ENCODE data around the gene CSE1L. TPM values are rescaled to one million over a fixed set of nuclear protein-coding genes. Genes with fewer than 3 reads are reported as not detected.

Gene CSE1L
- total and polyA plus RNA-seq, 2 experiments from 2014 or later = 163 to 326 TPM

DNA sequence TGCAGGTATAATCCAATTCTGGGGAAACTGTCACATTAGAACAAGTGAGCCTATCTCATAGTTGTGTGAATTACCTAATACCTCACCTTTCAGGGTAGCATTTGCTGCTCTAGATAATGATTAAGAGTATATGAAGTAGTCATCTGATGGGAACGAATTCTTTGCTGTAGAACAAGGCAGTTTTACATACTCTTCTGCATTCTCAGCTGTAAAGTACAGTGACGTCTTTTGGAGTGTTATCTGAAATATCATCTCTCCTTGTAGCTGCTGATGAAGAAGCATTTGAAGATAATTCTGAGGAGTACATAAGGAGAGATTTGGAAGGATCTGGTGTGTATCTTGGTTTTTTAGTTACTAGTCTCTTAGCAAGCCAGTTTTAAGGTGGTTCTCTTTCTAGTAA is 28.4 kb downstream of the CSE1L start:
- ATAC-seq = no peak
- Histone ChIP-seq H3K27me3 (ENCODE audit: insufficient read depth) (no peaks in the 10 kb centered on the region), H3K79me2 (replicated peaks; ENCODE audit: insufficient read depth) (peaks cover 35% of the 10 kb centered on the region), H3K4me1 (ENCODE audit: insufficient read depth) (no peaks in the 10 kb centered on the region), H2AFZ (no peak overlapping the region), H3K36me3 (ENCODE audit: insufficient read depth) (peaks cover 87% of the 10 kb centered on the region), H3K4me3 (no peak overlapping the region), H3K9me2 (ENCODE audit: insufficient read depth) (no peaks in the 10 kb centered on the region), H3K27ac (ENCODE audit: low read depth) (no peak overlapping the region), H4K20me1 (replicated peaks; ENCODE audit: insufficient read depth) (peaks cover 26% of the 10 kb centered on the region; the same call in 1 of the 2 replicates), H3F3A (replicated peaks; ENCODE audit: low read depth) (peaks cover 11% of the 10 kb centered on the region; the same call in 1 of the 2 replicates), H3K4me2 (no peak overlapping the region)
- Mint-ChIP-seq H3K36me3 (ENCODE audit: low read depth) (peaks cover 96% of the 10 kb centered on the region), H3K27me3 (ENCODE audit: insufficient read depth, low read depth, poor library complexity) (no peaks in the 10 kb centered on the region), H3K9me3 (no peaks in the 10 kb centered on the region), H3K4me3 (no peak overlapping the region), H3K4me1 (no peaks in the 10 kb centered on the region), H3K27ac (no peak overlapping the region)
- TF ChIP-seq, protein P1, sequence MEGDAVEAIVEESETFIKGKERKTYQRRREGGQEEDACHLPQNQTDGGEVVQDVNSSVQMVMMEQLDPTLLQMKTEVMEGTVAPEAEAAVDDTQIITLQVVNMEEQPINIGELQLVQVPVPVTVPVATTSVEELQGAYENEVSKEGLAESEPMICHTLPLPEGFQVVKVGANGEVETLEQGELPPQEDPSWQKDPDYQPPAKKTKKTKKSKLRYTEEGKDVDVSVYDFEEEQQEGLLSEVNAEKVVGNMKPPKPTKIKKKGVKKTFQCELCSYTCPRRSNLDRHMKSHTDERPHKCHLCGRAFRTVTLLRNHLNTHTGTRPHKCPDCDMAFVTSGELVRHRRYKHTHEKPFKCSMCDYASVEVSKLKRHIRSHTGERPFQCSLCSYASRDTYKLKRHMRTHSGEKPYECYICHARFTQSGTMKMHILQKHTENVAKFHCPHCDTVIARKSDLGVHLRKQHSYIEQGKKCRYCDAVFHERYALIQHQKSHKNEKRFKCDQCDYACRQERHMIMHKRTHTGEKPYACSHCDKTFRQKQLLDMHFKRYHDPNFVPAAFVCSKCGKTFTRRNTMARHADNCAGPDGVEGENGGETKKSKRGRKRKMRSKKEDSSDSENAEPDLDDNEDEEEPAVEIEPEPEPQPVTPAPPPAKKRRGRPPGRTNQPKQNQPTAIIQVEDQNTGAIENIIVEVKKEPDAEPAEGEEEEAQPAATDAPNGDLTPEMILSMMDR (conservative IDR thresholded peaks at IDR 0.05; ENCODE audit: low read depth in 2 of 2) = no peak
- TF ChIP-seq NANOG (IDR thresholded peaks at IDR 0.05; ENCODE audit: borderline replicate concordance) (no peak), ZNF331 (CRISPR knock-in tag; IDR thresholded peaks at IDR 0.05; ENCODE audit: low read depth) (no peak), EZH2 (IDR thresholded peaks at IDR 0.05; ENCODE audit: low read depth, unreplicated experiment) (no peak), CREB1 (CRISPR knock-in tag; IDR thresholded peaks at IDR 0.05; ENCODE audit: low read depth) (no peak), EZH2phosphoT487 (IDR thresholded peaks at IDR 0.05; ENCODE audit: unreplicated experiment) (no peak), JUNB (IDR thresholded peaks at IDR 0.05; ENCODE audit: unreplicated experiment) (no peak), ZNF114 (CRISPR knock-in tag; IDR thresholded peaks at IDR 0.05) (no peak), POLR2AphosphoS5 (IDR thresholded peaks at IDR 0.05; ENCODE audit: low read depth) (no peak), STAT1 (IDR thresholded peaks at IDR 0.05; ENCODE audit: unreplicated experiment) (no peak)
- TF ChIP-seq, protein P2, sequence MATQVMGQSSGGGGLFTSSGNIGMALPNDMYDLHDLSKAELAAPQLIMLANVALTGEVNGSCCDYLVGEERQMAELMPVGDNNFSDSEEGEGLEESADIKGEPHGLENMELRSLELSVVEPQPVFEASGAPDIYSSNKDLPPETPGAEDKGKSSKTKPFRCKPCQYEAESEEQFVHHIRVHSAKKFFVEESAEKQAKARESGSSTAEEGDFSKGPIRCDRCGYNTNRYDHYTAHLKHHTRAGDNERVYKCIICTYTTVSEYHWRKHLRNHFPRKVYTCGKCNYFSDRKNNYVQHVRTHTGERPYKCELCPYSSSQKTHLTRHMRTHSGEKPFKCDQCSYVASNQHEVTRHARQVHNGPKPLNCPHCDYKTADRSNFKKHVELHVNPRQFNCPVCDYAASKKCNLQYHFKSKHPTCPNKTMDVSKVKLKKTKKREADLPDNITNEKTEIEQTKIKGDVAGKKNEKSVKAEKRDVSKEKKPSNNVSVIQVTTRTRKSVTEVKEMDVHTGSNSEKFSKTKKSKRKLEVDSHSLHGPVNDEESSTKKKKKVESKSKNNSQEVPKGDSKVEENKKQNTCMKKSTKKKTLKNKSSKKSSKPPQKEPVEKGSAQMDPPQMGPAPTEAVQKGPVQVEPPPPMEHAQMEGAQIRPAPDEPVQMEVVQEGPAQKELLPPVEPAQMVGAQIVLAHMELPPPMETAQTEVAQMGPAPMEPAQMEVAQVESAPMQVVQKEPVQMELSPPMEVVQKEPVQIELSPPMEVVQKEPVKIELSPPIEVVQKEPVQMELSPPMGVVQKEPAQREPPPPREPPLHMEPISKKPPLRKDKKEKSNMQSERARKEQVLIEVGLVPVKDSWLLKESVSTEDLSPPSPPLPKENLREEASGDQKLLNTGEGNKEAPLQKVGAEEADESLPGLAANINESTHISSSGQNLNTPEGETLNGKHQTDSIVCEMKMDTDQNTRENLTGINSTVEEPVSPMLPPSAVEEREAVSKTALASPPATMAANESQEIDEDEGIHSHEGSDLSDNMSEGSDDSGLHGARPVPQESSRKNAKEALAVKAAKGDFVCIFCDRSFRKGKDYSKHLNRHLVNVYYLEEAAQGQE (IDR thresholded peaks at IDR 0.05; ENCODE audit: unreplicated experiment) = no peak
- TF ChIP-seq, protein P3, sequence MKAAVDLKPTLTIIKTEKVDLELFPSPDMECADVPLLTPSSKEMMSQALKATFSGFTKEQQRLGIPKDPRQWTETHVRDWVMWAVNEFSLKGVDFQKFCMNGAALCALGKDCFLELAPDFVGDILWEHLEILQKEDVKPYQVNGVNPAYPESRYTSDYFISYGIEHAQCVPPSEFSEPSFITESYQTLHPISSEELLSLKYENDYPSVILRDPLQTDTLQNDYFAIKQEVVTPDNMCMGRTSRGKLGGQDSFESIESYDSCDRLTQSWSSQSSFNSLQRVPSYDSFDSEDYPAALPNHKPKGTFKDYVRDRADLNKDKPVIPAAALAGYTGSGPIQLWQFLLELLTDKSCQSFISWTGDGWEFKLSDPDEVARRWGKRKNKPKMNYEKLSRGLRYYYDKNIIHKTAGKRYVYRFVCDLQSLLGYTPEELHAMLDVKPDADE (IDR thresholded peaks at IDR 0.05) = no peak
- TF ChIP-seq, protein P4, sequence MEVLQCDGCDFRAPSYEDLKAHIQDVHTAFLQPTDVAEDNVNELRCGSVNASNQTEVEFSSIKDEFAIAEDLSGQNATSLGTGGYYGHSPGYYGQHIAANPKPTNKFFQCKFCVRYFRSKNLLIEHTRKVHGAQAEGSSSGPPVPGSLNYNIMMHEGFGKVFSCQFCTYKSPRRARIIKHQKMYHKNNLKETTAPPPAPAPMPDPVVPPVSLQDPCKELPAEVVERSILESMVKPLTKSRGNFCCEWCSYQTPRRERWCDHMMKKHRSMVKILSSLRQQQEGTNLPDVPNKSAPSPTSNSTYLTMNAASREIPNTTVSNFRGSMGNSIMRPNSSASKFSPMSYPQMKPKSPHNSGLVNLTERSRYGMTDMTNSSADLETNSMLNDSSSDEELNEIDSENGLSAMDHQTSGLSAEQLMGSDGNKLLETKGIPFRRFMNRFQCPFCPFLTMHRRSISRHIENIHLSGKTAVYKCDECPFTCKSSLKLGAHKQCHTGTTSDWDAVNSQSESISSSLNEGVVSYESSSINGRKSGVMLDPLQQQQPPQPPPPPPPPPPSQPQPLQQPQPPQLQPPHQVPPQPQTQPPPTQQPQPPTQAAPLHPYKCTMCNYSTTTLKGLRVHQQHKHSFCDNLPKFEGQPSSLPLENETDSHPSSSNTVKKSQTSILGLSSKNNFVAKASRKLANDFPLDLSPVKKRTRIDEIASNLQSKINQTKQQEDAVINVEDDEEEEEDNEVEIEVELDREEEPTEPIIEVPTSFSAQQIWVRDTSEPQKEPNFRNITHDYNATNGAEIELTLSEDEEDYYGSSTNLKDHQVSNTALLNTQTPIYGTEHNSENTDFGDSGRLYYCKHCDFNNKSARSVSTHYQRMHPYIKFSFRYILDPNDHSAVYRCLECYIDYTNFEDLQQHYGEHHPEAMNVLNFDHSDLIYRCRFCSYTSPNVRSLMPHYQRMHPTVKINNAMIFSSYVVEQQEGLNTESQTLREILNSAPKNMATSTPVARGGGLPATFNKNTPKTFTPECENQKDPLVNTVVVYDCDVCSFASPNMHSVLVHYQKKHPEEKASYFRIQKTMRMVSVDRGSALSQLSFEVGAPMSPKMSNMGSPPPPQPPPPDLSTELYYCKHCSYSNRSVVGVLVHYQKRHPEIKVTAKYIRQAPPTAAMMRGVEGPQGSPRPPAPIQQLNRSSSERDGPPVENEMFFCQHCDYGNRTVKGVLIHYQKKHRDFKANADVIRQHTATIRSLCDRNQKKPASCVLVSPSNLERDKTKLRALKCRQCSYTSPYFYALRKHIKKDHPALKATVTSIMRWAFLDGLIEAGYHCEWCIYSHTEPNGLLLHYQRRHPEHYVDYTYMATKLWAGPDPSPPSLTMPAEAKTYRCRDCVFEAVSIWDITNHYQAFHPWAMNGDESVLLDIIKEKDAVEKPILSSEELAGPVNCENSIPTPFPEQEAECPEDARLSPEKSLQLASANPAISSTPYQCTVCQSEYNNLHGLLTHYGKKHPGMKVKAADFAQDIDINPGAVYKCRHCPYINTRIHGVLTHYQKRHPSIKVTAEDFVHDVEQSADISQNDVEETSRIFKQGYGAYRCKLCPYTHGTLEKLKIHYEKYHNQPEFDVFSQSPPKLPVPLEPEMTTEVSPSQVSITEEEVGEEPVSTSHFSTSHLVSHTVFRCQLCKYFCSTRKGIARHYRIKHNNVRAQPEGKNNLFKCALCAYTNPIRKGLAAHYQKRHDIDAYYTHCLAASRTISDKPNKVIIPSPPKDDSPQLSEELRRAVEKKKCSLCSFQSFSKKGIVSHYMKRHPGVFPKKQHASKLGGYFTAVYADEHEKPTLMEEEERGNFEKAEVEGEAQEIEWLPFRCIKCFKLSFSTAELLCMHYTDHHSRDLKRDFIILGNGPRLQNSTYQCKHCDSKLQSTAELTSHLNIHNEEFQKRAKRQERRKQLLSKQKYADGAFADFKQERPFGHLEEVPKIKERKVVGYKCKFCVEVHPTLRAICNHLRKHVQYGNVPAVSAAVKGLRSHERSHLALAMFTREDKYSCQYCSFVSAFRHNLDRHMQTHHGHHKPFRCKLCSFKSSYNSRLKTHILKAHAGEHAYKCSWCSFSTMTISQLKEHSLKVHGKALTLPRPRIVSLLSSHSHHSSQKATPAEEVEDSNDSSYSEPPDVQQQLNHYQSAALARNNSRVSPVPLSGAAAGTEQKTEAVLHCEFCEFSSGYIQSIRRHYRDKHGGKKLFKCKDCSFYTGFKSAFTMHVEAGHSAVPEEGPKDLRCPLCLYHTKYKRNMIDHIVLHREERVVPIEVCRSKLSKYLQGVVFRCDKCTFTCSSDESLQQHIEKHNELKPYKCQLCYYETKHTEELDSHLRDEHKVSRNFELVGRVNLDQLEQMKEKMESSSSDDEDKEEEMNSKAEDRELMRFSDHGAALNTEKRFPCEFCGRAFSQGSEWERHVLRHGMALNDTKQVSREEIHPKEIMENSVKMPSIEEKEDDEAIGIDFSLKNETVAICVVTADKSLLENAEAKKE (CRISPR knock-in tag; IDR thresholded peaks at IDR 0.05) = no peak
- DNase-seq (ENCODE audit: low spot score) = no peak
